Iris pigment epithelial cell (primary cell): ENCODE results near the gene AP5B1.

ENCODE experiments used
- DNase-seq: peaks from one replicate; pipeline ENCODE4 v3.0.0-alpha.2; 2011; ENCODE audit warnings: low read depth

The AP5B1 gene

GRCh38 chr11:65780770-65781151 lies at the start of gene AP5B1:
TSS of gene AP5B1 (minus strand) at chr11:65780976. CDS start at chr11:65780591, 385 bp downstream.
- DNase-seq, result peak; percentile 48

GRCh38 chr11:65829459-65829858 lies 48.7 kb upstream of the AP5B1 start:
- no peak for DNase-seq

- no peak for DNase-seq
Observed at GRCh38 chr11:65826984-65827735, 46.4 kb upstream of the AP5B1 start.

- DNase-seq, result no peak
Observed at GRCh38 chr11:65822776-65823528, 42.2 kb upstream of the AP5B1 start.

- DNase-seq, result no peak
Observed at GRCh38 chr11:65821107-65821506, 40.3 kb upstream of the AP5B1 start.

- DNase-seq, result peak; percentile 77
Observed at GRCh38 chr11:65817835-65818680, 37.3 kb upstream of the AP5B1 start.

- DNase-seq, result no peak
Observed at GRCh38 chr11:65817312-65817834, 36.6 kb upstream of the AP5B1 start.

- DNase-seq, result no peak
Observed at GRCh38 chr11:65816696-65817095, 35.9 kb upstream of the AP5B1 start.

GRCh38 chr11:65814986-65815565 lies 34.3 kb upstream of the AP5B1 start:
- DNase-seq, result no peak

- no peak for DNase-seq
Observed at GRCh38 chr11:65814131-65814985, 33.6 kb upstream of the AP5B1 start.

GRCh38 chr11:65811764-65812475 lies 31.1 kb upstream of the AP5B1 start:
- DNase-seq, result no peak

GRCh38 chr11:65810046-65810868 lies 29.5 kb upstream of the AP5B1 start:
- DNase-seq, result no peak

GRCh38 chr11:65809496-65809895 lies 28.7 kb upstream of the AP5B1 start:
- no peak for DNase-seq

GRCh38 chr11:65808744-65809341 lies 28.1 kb upstream of the AP5B1 start:
- DNase-seq, result no peak

- no peak for DNase-seq
Observed at GRCh38 chr11:65806979-65807378, 26.2 kb upstream of the AP5B1 start.

GRCh38 chr11:65803797-65804492 lies 23.2 kb upstream of the AP5B1 start:
- DNase-seq, result no peak

GRCh38 chr11:65802841-65803240 lies 22.1 kb upstream of the AP5B1 start:
- DNase-seq, result no peak
